Esophagus squamous epithelium (tissue), 4 donors: Measurements from ENCODE around the gene BABAM1.

Experiments
- POLR2A ChIP-seq, 4 donors: fragments of 450-650 bp; IDR thresholded peaks; one replicate each; pipeline ENCODE4 v1.6.1; 2017; ENCODE audit warnings: antibody characterized with exemption in 4 of 4, mild to moderate bottlenecking in 4 of 4, moderate library complexity in 3 of 4
- TF ChIP-seq, protein P1 (sequence below), 6 experiments: fragments of 450-650 bp in 4 of 6; fragments of 200-600 bp in 2 of 6; sonication (generic) in 2 of 6; IDR thresholded peaks; one replicate each; pipeline ENCODE4 v1.5.1; 2016 to 2019; ENCODE audit warnings: antibody characterized with exemption in 6 of 6, mild to moderate bottlenecking in 4 of 6, moderate library complexity in 4 of 6

- TF ChIP-seq, protein P1, sequence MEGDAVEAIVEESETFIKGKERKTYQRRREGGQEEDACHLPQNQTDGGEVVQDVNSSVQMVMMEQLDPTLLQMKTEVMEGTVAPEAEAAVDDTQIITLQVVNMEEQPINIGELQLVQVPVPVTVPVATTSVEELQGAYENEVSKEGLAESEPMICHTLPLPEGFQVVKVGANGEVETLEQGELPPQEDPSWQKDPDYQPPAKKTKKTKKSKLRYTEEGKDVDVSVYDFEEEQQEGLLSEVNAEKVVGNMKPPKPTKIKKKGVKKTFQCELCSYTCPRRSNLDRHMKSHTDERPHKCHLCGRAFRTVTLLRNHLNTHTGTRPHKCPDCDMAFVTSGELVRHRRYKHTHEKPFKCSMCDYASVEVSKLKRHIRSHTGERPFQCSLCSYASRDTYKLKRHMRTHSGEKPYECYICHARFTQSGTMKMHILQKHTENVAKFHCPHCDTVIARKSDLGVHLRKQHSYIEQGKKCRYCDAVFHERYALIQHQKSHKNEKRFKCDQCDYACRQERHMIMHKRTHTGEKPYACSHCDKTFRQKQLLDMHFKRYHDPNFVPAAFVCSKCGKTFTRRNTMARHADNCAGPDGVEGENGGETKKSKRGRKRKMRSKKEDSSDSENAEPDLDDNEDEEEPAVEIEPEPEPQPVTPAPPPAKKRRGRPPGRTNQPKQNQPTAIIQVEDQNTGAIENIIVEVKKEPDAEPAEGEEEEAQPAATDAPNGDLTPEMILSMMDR (IDR thresholded peaks at IDR 0.05) = no peak
- TF ChIP-seq POLR2A (IDR thresholded peaks at IDR 0.05) = no peak
Observed at GRCh38 chr19:17235971-17236777, 31.1 kb upstream of the BABAM1 start.
